Measurements from ENCODE around the gene SANBR. TPM values are rescaled to one million over a fixed set of nuclear protein-coding genes. Genes with fewer than 3 reads are reported as not detected.

Gene SANBR
- total and polyA plus RNA-seq, 2 experiments from 2014 or later, result 6.2 to 8.0 TPM

- DNase-seq (ENCODE audit: low spot score), result peak; percentile 87
- WGBS (ENCODE audit: low lambda C conversion rate, missing lambda C conversion rate), result 2% methylated on average over 27 of the region's 27 CpGs
- no peaks in the 10 kb centered on the region for H3K27me3 ChIP-seq
- H3K4me2 ChIP-seq, result peak overlapping the region; percentile 82
- H3K27ac ChIP-seq, result peak overlapping the region; percentile 99
- peak overlapping the region; percentile 90 for H3K4me3 ChIP-seq
- H3K9me3 ChIP-seq (ENCODE audit: low read depth), result no peaks in the 10 kb centered on the region
- H3K79me2 ChIP-seq, result peaks cover 65% of the 10 kb centered on the region
- H3K9me2 ChIP-seq (replicated peaks; ENCODE audit: insufficient read depth), result no peaks in the 10 kb centered on the region
- peaks cover 23% of the 10 kb centered on the region for H4K20me1 ChIP-seq (ENCODE audit: insufficient read depth, poor library complexity, severe bottlenecking)
- H3K4me1 ChIP-seq (ENCODE audit: insufficient read depth), result no peaks in the 10 kb centered on the region
- no peak for TF ChIP-seq EZH2phosphoT487 (IDR thresholded peaks at IDR 0.05; ENCODE audit: low read depth, severe bottlenecking, unreplicated experiment)
- TF ChIP-seq CTCF (IDR thresholded peaks at IDR 0.05; ENCODE audit: poor library complexity), result no peak
- no peak for TF ChIP-seq EZH2 (IDR thresholded peaks at IDR 0.05; ENCODE audit: borderline replicate concordance)
- no peaks in the 10 kb centered on the region for H3K36me3 ChIP-seq (replicated peaks; ENCODE audit: insufficient read depth, low read depth)
- H2AFZ ChIP-seq, result peak overlapping the region; percentile 89
Observed at GRCh38 chr2:61017003-61017555, 48.6 kb upstream of the SANBR start.

GRCh38 chr2:61017556-61018317 lies 47.9 kb upstream of the SANBR start, which contains the start of the genes PEX13 and PUS10:
Gene PEX13, plus strand, starts transcription at chr2:61017720. Its CDS starts 40 bp downstream, at chr2:61017760.
Gene PUS10, minus strand, starts transcription at chr2:61018255. Its CDS starts 6,365 bp downstream, at chr2:61011890.
- Histone ChIP-seq H3K4me1 (ENCODE audit: insufficient read depth) (no peaks in the 10 kb centered on the region), H3K9me2 (replicated peaks; ENCODE audit: insufficient read depth) (no peaks in the 10 kb centered on the region), H4K20me1 (ENCODE audit: insufficient read depth, poor library complexity, severe bottlenecking) (peaks cover 23% of the 10 kb centered on the region), H3K4me3 (peak within 1 kb of the TSS; percentile 90), H2AFZ (peak within 1 kb of the TSS; percentile 89), H3K27me3 (no peaks in the 10 kb centered on the region), H3K27ac (peak within 1 kb of the TSS; percentile 99), H3K4me2 (peak within 1 kb of the TSS; percentile 82), H3K9me3 (ENCODE audit: low read depth) (no peaks in the 10 kb centered on the region), H3K36me3 (replicated peaks; ENCODE audit: insufficient read depth, low read depth) (no peaks in the 10 kb centered on the region), H3K79me2 (peaks cover 72% of the 10 kb centered on the region)
- 2% methylated on average over 39 of the region's 39 CpGs for WGBS (ENCODE audit: low lambda C conversion rate, missing lambda C conversion rate)
- TF ChIP-seq CTCF (IDR thresholded peaks at IDR 0.05; ENCODE audit: poor library complexity) (no peak), EZH2phosphoT487 (IDR thresholded peaks at IDR 0.05; ENCODE audit: low read depth, severe bottlenecking, unreplicated experiment) (no peak), EZH2 (IDR thresholded peaks at IDR 0.05; ENCODE audit: borderline replicate concordance) (no peak)
- peak; percentile 83 for DNase-seq (ENCODE audit: low spot score)

GRCh38 chr2:61018318-61018755 lies 47.3 kb upstream of the SANBR start:
- Histone ChIP-seq H3K9me2 (replicated peaks; ENCODE audit: insufficient read depth) (no peaks in the 10 kb centered on the region), H3K4me1 (ENCODE audit: insufficient read depth) (no peaks in the 10 kb centered on the region), H3K9me3 (ENCODE audit: low read depth) (no peaks in the 10 kb centered on the region), H3K4me2 (peak overlapping the region; percentile 82), H4K20me1 (ENCODE audit: insufficient read depth, poor library complexity, severe bottlenecking) (peaks cover 23% of the 10 kb centered on the region), H3K79me2 (peaks cover 78% of the 10 kb centered on the region), H3K4me3 (peak overlapping the region; percentile 90), H3K27me3 (no peaks in the 10 kb centered on the region), H3K36me3 (replicated peaks; ENCODE audit: insufficient read depth, low read depth) (no peaks in the 10 kb centered on the region), H3K27ac (peak overlapping the region; percentile 99), H2AFZ (peak overlapping the region; percentile 89)
- DNase-seq (ENCODE audit: low spot score), result no peak
- TF ChIP-seq CTCF (IDR thresholded peaks at IDR 0.05; ENCODE audit: poor library complexity), result no peak
- no peak for TF ChIP-seq EZH2phosphoT487 (IDR thresholded peaks at IDR 0.05; ENCODE audit: low read depth, severe bottlenecking, unreplicated experiment)
- TF ChIP-seq EZH2 (IDR thresholded peaks at IDR 0.05; ENCODE audit: borderline replicate concordance), result no peak
- WGBS (ENCODE audit: low lambda C conversion rate, missing lambda C conversion rate), result 5% methylated on average over 7 of the region's 7 CpGs
